Esophagus muscularis mucosa (tissue), 4 donors: ENCODE measurements around the gene TNFSF8. TPM values are rescaled to one million over a fixed set of nuclear protein-coding genes. Genes with fewer than 3 reads are reported as not detected.

Experiments
- DNase-seq: peaks from one replicate; pipeline ENCODE4 v3.0.0-alpha.2; 2017; ENCODE audit errors: extremely low spot score
- H3K27ac ChIP-seq, 4 donors: fragments of 200-600 bp; sonication (generic); replicated peaks in 1 of 4; 1 replicate in 3 of 4; 2 replicates in 1 of 4; pipeline ENCODE4 v1.5.1; 2016 to 2019; ENCODE audit warnings: mild to moderate bottlenecking in 1 of 4
- H3K27me3 ChIP-seq, 4 donors: fragments of 200-600 bp; sonication (generic); one replicate each; pipeline versions ENCODE4 v1.5.1 to v1.6.0; 2016 to 2019
- H3K36me3 ChIP-seq, 4 donors: fragments of 200-600 bp; sonication (generic); one replicate each; pipeline ENCODE4 v1.5.1; 2016 to 2019
- H3K4me1 ChIP-seq, 4 donors: fragments of 200-600 bp; sonication (generic); one replicate each; pipeline ENCODE4 v1.5.1; 2016 to 2019
- H3K4me3 ChIP-seq, 4 donors: fragments of 200-600 bp; sonication (generic); 1 replicate in 2 of 4; 2 replicates in 2 of 4; pipeline ENCODE4 v1.5.1; 2016 to 2019; ENCODE audit warnings: mild to moderate bottlenecking in 4 of 4, moderate library complexity in 1 of 4
- H3K9me3 ChIP-seq, 4 donors: fragments of 200-600 bp; sonication (generic); 1 replicate in 3 of 4; 2 replicates in 1 of 4; pipeline ENCODE4 v1.5.1; 2016 to 2019
- CTCF ChIP-seq, 3 experiments: fragments of 200-600 bp in 2 of 3; fragments of 450-650 bp in 1 of 3; sonication (generic) in 2 of 3; IDR thresholded peaks; one replicate each; pipeline ENCODE4 v1.5.1; 2017 to 2019; ENCODE audit warnings: antibody characterized with exemption in 3 of 3, mild to moderate bottlenecking in 2 of 3, moderate library complexity in 1 of 3
- EP300 ChIP-seq: sonication (generic); formaldehyde crosslinking; IDR thresholded peaks from one replicate; pipeline ENCODE4 v1.6.1; 2017; ENCODE audit warnings: antibody characterized with exemption
- POLR2A ChIP-seq: fragments of 450-650 bp; IDR thresholded peaks from one replicate; pipeline ENCODE4 v1.6.1; 2017; ENCODE audit warnings: antibody characterized with exemption, moderate library complexity, mild to moderate bottlenecking, low read depth
- POLR2AphosphoS5 ChIP-seq, 2 donors: sonication (generic); formaldehyde crosslinking; IDR thresholded peaks; one replicate each; pipeline ENCODE4 v1.6.1; 2017; ENCODE audit warnings: antibody characterized with exemption in 2 of 2
- WGBS: methylation state at CpG from one replicate; pipeline ENCODE4 v1.1.5; 2018; 5-methylcytosine and 5-hydroxymethylcytosine counted together
- intact Hi-C: fragments of 100-400 bp; cut with DNase I; formaldehyde crosslinking; loops from one replicate; pipeline ENCODE4 v1.15.1; 2023
- total RNA-seq, 4 donors: library from RNA; depleted of rRNA; stranded (reverse); fragments of >200 nt; gene quantifications; one replicate each; pipeline versions ENCODE4 v1.1.0 to v1.2.1, GENCODE V29; 2016

Gene TNFSF8
- total RNA-seq, 4 donors from 2014 or later, result 0.46 to 4.0 (median 1.4) TPM

- intact Hi-C loops, result loop anchor here (10.0 kb wide), 1 partner anchor 235 kb away; the partner anchor contains the start of gene TEX48
- H3K27me3 ChIP-seq, result no peaks in the 10 kb centered on the region
Observed at GRCh38 chr9:114919611-114920010, 10.8 kb downstream of the TNFSF8 start.

GRCh38 chr9:114916481-114916880, 13.9 kb downstream of the TNFSF8 start:
- H3K27me3 ChIP-seq, result no peaks in the 10 kb centered on the region
- intact Hi-C loops, result loop anchor here (10.0 kb wide), 1 partner anchor 232 kb away; the partner anchor contains the start of gene TEX48
- H3K36me3 ChIP-seq, result no peaks in the 10 kb centered on the region
- no peak overlapping the region for H3K4me3 ChIP-seq
- no peak overlapping the region for H3K27ac ChIP-seq
- TF ChIP-seq CTCF (IDR thresholded peaks at IDR 0.05) (no peak), POLR2AphosphoS5 (IDR thresholded peaks at IDR 0.05) (no peak), POLR2A (no peak), EP300 (no peak)
- no peaks in the 10 kb centered on the region for H3K9me3 ChIP-seq
- no peaks in the 10 kb centered on the region for H3K4me1 ChIP-seq
- WGBS, result 66% methylated on average over 7 of the region's 7 CpGs
- no peak for DNase-seq

More at GRCh38 chr9:114919611-114920010, 10.8 kb downstream of the TNFSF8 start:
- Histone ChIP-seq H3K27ac (no peak overlapping the region), H3K4me3 (no peak overlapping the region), H3K9me3 (no peaks in the 10 kb centered on the region), H3K36me3 (no peaks in the 10 kb centered on the region), H3K4me1 (no peaks in the 10 kb centered on the region)
- TF ChIP-seq EP300 (no peak), POLR2AphosphoS5 (IDR thresholded peaks at IDR 0.05) (no peak), CTCF (IDR thresholded peaks at IDR 0.05) (no peak), POLR2A (no peak)
- DNase-seq, result no peak
- WGBS, result 74% methylated on average over 4 of the region's 4 CpGs

GRCh38 chr9:114914139-114914538, 16.3 kb downstream of the TNFSF8 start:
- Histone ChIP-seq H3K27me3 (no peaks in the 10 kb centered on the region), H3K4me1 (no peaks in the 10 kb centered on the region), H3K9me3 (no peaks in the 10 kb centered on the region), H3K27ac (no peak overlapping the region), H3K36me3 (no peaks in the 10 kb centered on the region), H3K4me3 (no peak overlapping the region)
- no peak for TF ChIP-seq POLR2A
- no peak for TF ChIP-seq EP300
- no peak for TF ChIP-seq CTCF (IDR thresholded peaks at IDR 0.05)
- no peak for TF ChIP-seq POLR2AphosphoS5 (IDR thresholded peaks at IDR 0.05)
- DNase-seq, result peak; percentile 37
- intact Hi-C loops, result loop anchor here (5.0 to 10.0 kb wide), 2 partner anchors 98 to 229 kb away; partner anchors contain the start of gene TEX48
- 94% methylated on average over 1 of the region's 1 CpG for WGBS

DNA sequence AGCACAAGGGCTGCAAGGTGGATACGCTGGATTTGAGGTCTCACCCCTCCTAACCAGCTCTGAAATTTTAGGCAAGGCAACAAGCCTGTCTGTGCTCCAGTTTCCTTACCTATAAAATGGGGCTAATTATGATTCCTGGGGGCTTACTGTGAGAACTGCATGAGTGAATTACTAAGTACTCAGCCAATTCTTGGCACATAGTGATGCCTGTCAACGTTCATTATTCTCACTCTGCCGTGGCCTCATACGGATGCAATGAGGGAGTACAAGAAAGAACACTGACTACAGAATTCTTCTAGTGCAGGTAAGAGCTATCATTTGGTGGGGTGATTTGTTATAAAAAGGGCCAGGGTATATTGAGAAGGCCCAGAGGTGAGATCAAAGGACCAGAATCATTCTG, 16.7 kb downstream of the TNFSF8 start:
- TF ChIP-seq CTCF (IDR thresholded peaks at IDR 0.05), result no peak
- TF ChIP-seq EP300, result no peak
- TF ChIP-seq POLR2AphosphoS5 (IDR thresholded peaks at IDR 0.05), result no peak
- no peak for TF ChIP-seq POLR2A
- Histone ChIP-seq H3K4me1 (no peaks in the 10 kb centered on the region), H3K36me3 (no peaks in the 10 kb centered on the region), H3K27me3 (no peaks in the 10 kb centered on the region), H3K4me3 (no peak overlapping the region), H3K9me3 (no peaks in the 10 kb centered on the region), H3K27ac (no peak overlapping the region)
- WGBS, result 87% methylated on average over 3 of the region's 4 CpGs
- peak; percentile 77 for DNase-seq
- intact Hi-C loops, result loop anchor here (5.0 to 10.0 kb wide), 2 partner anchors 99 to 229 kb away; partner anchors contain the start of gene TEX48

DNA sequence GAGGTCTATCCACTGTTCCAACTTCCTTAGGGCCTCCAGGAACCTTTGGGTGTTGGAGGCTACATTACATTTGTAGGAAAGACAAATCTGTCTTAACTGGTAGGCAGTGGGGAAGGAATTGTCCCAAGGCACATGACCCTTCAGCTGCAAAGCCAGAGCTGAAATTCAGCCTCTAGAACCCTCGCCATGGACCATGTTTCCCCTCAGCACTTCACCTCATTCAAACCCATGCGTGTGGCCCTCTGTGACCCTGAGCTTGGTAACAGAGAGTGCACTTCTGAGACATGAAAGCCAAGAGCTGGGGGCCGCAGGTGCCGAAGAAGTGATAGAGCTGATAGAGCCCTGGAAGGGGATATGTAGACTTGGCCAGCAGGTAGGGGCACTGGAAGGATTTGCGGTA, 17.2 kb downstream of the TNFSF8 start:
- Histone ChIP-seq H3K27me3 (no peaks in the 10 kb centered on the region), H3K9me3 (no peaks in the 10 kb centered on the region), H3K36me3 (no peaks in the 10 kb centered on the region), H3K4me3 (no peak overlapping the region), H3K4me1 (no peaks in the 10 kb centered on the region), H3K27ac (no peak overlapping the region)
- peak; percentile 82 for DNase-seq
- TF ChIP-seq POLR2AphosphoS5 (IDR thresholded peaks at IDR 0.05) (no peak), POLR2A (no peak), CTCF (IDR thresholded peaks at IDR 0.05) (no peak), EP300 (no peak)
- WGBS, result 73% methylated on average over 5 of the region's 5 CpGs
- intact Hi-C loops, result loop anchor here (5.0 to 10.0 kb wide), 2 partner anchors 99 to 228 kb away; partner anchors contain the start of gene TEX48
